HEK293 (cell line): ENCODE measurements around the gene ZNF548.

Source experiments
- BCL11A ChIP-seq: fragments of 450-650 bp; formaldehyde crosslinking; IDR thresholded peaks from 2 replicates; pipeline ENCODE4 v1.5.1; 2016; ENCODE audit warnings: low read depth, missing biosample characterization, missing genetic modification characterization
- KLF16 ChIP-seq: fragments of 450-650 bp; formaldehyde crosslinking; IDR thresholded peaks from 2 replicates; pipeline ENCODE4 v1.5.1; 2017; ENCODE audit warnings: missing biosample characterization, missing genetic modification characterization
- MYNN ChIP-seq: fragments of 450-650 bp; formaldehyde crosslinking; IDR thresholded peaks from 2 replicates; pipeline ENCODE4 v1.5.1; 2016; ENCODE audit warnings: missing biosample characterization, missing genetic modification characterization, borderline replicate concordance
- OSR2 ChIP-seq: fragments of 450-650 bp; formaldehyde crosslinking; IDR thresholded peaks from 2 replicates; pipeline ENCODE4 v1.5.1; 2016; ENCODE audit warnings: missing biosample characterization, missing genetic modification characterization
- WT1 ChIP-seq: fragments of 450-650 bp; formaldehyde crosslinking; IDR thresholded peaks from 2 replicates; pipeline ENCODE4 v1.5.1; 2016; ENCODE audit warnings: missing biosample characterization, missing genetic modification characterization
- ZBTB11 ChIP-seq: fragments of 450-650 bp; formaldehyde crosslinking; conservative IDR thresholded peaks from 2 replicates; pipeline ENCODE4 v1.5.1; 2016; ENCODE audit warnings: low read depth, missing biosample characterization, missing genetic modification characterization
- ZNF155 ChIP-seq: fragments of 450-650 bp; formaldehyde crosslinking; IDR thresholded peaks from 2 replicates; pipeline ENCODE4 v1.5.1; 2016; ENCODE audit warnings: missing biosample characterization, missing genetic modification characterization
- ZNF211 ChIP-seq: fragments of 450-650 bp; formaldehyde crosslinking; IDR thresholded peaks from 2 replicates; pipeline ENCODE4 v1.5.1; 2016; ENCODE audit warnings: low read depth, missing biosample characterization, missing genetic modification characterization
- ZNF280C ChIP-seq: fragments of 450-650 bp; formaldehyde crosslinking; IDR thresholded peaks from 2 replicates; pipeline ENCODE4 v1.5.1; 2016; ENCODE audit warnings: missing biosample characterization, missing genetic modification characterization
- ZNF335 ChIP-seq: fragments of 450-650 bp; formaldehyde crosslinking; conservative IDR thresholded peaks from 2 replicates; pipeline ENCODE4 v1.5.1; 2016; ENCODE audit warnings: missing biosample characterization, missing genetic modification characterization
- ZNF530 ChIP-seq: fragments of 450-650 bp; formaldehyde crosslinking; IDR thresholded peaks from 2 replicates; pipeline ENCODE4 v1.5.1; 2016; ENCODE audit warnings: low read depth, missing biosample characterization, missing genetic modification characterization
- ZNF544 ChIP-seq: fragments of 450-650 bp; formaldehyde crosslinking; IDR thresholded peaks from 2 replicates; pipeline ENCODE4 v1.5.0; 2017; ENCODE audit warnings: missing biosample characterization, missing genetic modification characterization
- ZNF549 ChIP-seq: fragments of 450-650 bp; IDR thresholded peaks from 2 replicates; pipeline ENCODE4 v1.5.1; 2018; ENCODE audit warnings: missing biosample characterization, missing genetic modification characterization, mild to moderate bottlenecking, inconsistent platforms, moderate library complexity
- ZNF555 ChIP-seq: fragments of 450-650 bp; formaldehyde crosslinking; conservative IDR thresholded peaks from 2 replicates; pipeline ENCODE4 v1.5.1; 2017; ENCODE audit warnings: missing biosample characterization, mild to moderate bottlenecking, missing genetic modification characterization, inconsistent platforms
- ZNF558 ChIP-seq: fragments of 450-650 bp; formaldehyde crosslinking; IDR thresholded peaks from 2 replicates; pipeline ENCODE4 v1.5.1; 2016; ENCODE audit warnings: missing biosample characterization, missing genetic modification characterization
- ZNF580 ChIP-seq: fragments of 450-650 bp; formaldehyde crosslinking; IDR thresholded peaks from 2 replicates; pipeline ENCODE4 v1.5.1; 2016; ENCODE audit warnings: missing biosample characterization, missing genetic modification characterization
- ZNF600 ChIP-seq: fragments of 450-650 bp; formaldehyde crosslinking; IDR thresholded peaks from 2 replicates; pipeline ENCODE4 v1.5.1; 2016; ENCODE audit warnings: missing biosample characterization, missing genetic modification characterization
- ZNF610 ChIP-seq: fragments of 450-650 bp; formaldehyde crosslinking; IDR thresholded peaks from 2 replicates; pipeline ENCODE4 v1.5.1; 2016; ENCODE audit warnings: missing biosample characterization, missing genetic modification characterization, borderline replicate concordance
- ZNF629 ChIP-seq: fragments of 450-650 bp; formaldehyde crosslinking; IDR thresholded peaks from 2 replicates; pipeline ENCODE4 v1.5.1; 2017; ENCODE audit warnings: missing biosample characterization, missing genetic modification characterization
- ZNF664 ChIP-seq: fragments of 450-650 bp; formaldehyde crosslinking; IDR thresholded peaks from 2 replicates; pipeline ENCODE4 v1.5.1; 2016; ENCODE audit warnings: missing biosample characterization, missing genetic modification characterization
- ZNF76 ChIP-seq: fragments of 450-650 bp; formaldehyde crosslinking; IDR thresholded peaks from 2 replicates; pipeline ENCODE4; 2016; ENCODE audit warnings: low read depth, missing biosample characterization, missing genetic modification characterization, borderline replicate concordance
- ZSCAN16 ChIP-seq: fragments of 450-650 bp; formaldehyde crosslinking; IDR thresholded peaks from 2 replicates; pipeline ENCODE4 v1.5.1; 2016; ENCODE audit warnings: missing biosample characterization, missing genetic modification characterization
- TF ChIP-seq, protein P1 (sequence below): fragments of 450-650 bp; formaldehyde crosslinking; IDR thresholded peaks from 2 replicates; pipeline ENCODE4 v1.5.1; 2017; ENCODE audit warnings: missing biosample characterization, missing genetic modification characterization
- TF ChIP-seq, protein P2 (sequence below): fragments of 450-650 bp; formaldehyde crosslinking; IDR thresholded peaks from 2 replicates; pipeline ENCODE4 v1.5.1; 2016; ENCODE audit warnings: missing biosample characterization, missing genetic modification characterization, low read depth
- TF ChIP-seq, protein P3 (sequence below): fragments of 450-650 bp; formaldehyde crosslinking; IDR thresholded peaks from 2 replicates; pipeline ENCODE4 v1.5.1; 2016; ENCODE audit warnings: missing biosample characterization, missing genetic modification characterization

Gene ZNF548

GRCh38 chr19:57389730-57390598, at the start of gene ZNF548 (continued):
- no peak for TF ChIP-seq ZNF664 (tag by site-specific recombination)
- TF ChIP-seq OSR2 (tag by site-specific recombination) = no peak
- peak; percentile 52 for TF ChIP-seq KLF16 (tag by site-specific recombination)
- 0 out of 2 replicates have a peak, but pooled peaks have one; percentile 11 for TF ChIP-seq ZSCAN16 (tag by site-specific recombination)
- peak; percentile 87; the same call in 1 of the 2 replicates for TF ChIP-seq ZNF76
- peak; percentile 94 for TF ChIP-seq ZBTB11 (tag by site-specific recombination)
- no peak for TF ChIP-seq ZNF155 (tag by site-specific recombination)
- no peak for TF ChIP-seq ZNF558
- no peak for TF ChIP-seq ZNF549
- TF ChIP-seq, protein P1, sequence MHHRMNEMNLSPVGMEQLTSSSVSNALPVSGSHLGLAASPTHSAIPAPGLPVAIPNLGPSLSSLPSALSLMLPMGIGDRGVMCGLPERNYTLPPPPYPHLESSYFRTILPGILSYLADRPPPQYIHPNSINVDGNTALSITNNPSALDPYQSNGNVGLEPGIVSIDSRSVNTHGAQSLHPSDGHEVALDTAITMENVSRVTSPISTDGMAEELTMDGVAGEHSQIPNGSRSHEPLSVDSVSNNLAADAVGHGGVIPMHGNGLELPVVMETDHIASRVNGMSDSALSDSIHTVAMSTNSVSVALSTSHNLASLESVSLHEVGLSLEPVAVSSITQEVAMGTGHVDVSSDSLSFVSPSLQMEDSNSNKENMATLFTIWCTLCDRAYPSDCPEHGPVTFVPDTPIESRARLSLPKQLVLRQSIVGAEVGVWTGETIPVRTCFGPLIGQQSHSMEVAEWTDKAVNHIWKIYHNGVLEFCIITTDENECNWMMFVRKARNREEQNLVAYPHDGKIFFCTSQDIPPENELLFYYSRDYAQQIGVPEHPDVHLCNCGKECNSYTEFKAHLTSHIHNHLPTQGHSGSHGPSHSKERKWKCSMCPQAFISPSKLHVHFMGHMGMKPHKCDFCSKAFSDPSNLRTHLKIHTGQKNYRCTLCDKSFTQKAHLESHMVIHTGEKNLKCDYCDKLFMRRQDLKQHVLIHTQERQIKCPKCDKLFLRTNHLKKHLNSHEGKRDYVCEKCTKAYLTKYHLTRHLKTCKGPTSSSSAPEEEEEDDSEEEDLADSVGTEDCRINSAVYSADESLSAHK (tag by site-specific recombination) = no peak; the same call in 1 of the 2 replicates
- no peak for TF ChIP-seq ZNF280C (tag by site-specific recombination)
- TF ChIP-seq ZNF580 (tag by site-specific recombination) = no peak
- no peak for TF ChIP-seq ZNF530 (tag by site-specific recombination)
- TF ChIP-seq ZNF600 (tag by site-specific recombination) = peak; percentile 44; the same call in 1 of the 2 replicates
- TF ChIP-seq ZNF610 (tag by site-specific recombination) = no peak
- TF ChIP-seq ZNF629 = peak; percentile 99
- TF ChIP-seq ZNF555 (tag by site-specific recombination) = no peak
- no peak for TF ChIP-seq BCL11A (tag by site-specific recombination)
- no peak for TF ChIP-seq ZNF211
- TF ChIP-seq WT1 (tag by site-specific recombination) = no peak
- TF ChIP-seq ZNF544 (tag by site-specific recombination) = no peak
- TF ChIP-seq, protein P2, sequence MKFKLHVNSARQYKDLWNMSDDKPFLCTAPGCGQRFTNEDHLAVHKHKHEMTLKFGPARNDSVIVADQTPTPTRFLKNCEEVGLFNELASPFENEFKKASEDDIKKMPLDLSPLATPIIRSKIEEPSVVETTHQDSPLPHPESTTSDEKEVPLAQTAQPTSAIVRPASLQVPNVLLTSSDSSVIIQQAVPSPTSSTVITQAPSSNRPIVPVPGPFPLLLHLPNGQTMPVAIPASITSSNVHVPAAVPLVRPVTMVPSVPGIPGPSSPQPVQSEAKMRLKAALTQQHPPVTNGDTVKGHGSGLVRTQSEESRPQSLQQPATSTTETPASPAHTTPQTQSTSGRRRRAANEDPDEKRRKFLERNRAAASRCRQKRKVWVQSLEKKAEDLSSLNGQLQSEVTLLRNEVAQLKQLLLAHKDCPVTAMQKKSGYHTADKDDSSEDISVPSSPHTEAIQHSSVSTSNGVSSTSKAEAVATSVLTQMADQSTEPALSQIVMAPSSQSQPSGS (tag by site-specific recombination) = peak; percentile 99
- TF ChIP-seq MYNN (tag by site-specific recombination) = no peak
- TF ChIP-seq ZNF335 (tag by site-specific recombination) = peak; percentile 99
- TF ChIP-seq, protein P3, sequence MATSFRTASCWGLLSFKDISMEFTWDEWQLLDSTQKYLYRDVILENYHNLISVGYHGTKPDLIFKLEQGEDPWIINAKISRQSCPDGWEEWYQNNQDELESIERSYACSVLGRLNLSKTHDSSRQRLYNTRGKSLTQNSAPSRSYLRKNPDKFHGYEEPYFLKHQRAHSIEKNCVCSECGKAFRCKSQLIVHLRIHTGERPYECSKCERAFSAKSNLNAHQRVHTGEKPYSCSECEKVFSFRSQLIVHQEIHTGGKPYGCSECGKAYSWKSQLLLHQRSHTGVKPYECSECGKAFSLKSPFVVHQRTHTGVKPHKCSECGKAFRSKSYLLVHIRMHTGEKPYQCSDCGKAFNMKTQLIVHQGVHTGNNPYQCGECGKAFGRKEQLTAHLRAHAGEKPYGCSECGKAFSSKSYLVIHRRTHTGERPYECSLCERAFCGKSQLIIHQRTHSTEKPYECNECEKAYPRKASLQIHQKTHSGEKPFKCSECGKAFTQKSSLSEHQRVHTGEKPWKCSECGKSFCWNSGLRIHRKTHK (tag by site-specific recombination) = no peak
